ENCODE measurements around the gene MED12L.

The MED12L gene

GRCh38 chr3:151109286-151109800 is 23.9 kb downstream of the MED12L start:
- CTCF ChIA-PET: no interaction called here
- TF ChIP-seq CTCF (IDR thresholded peaks at IDR 0.05; ENCODE audit: insufficient read depth, low read length, missing control alignments): no peak
- no peak for DNase-seq (ENCODE audit: low read depth, low spot score)
- POLR2A ChIA-PET: no interaction called here
- H3K4me3 ChIP-seq (ENCODE audit: low read depth, low read length): no peak overlapping the region

- POLR2A ChIA-PET: no interaction called here
- H3K4me3 ChIP-seq (ENCODE audit: low read depth, low read length): no peak overlapping the region
- no peak for TF ChIP-seq CTCF (IDR thresholded peaks at IDR 0.05; ENCODE audit: insufficient read depth, low read length, missing control alignments)
- DNase-seq (ENCODE audit: low read depth, low spot score): no peak
- CTCF ChIA-PET: no interaction called here
Measured at GRCh38 chr3:151112731-151113130, 27.3 kb downstream of the MED12L start.

GRCh38 chr3:151113343-151113742 is 27.9 kb downstream of the MED12L start:
- CTCF ChIA-PET: interaction anchor here (1.2 kb wide), 1 partner anchor 33 kb away, joined by 3 read pairs; no protein-coding TSS in a partner anchor
- no peak for DNase-seq (ENCODE audit: low read depth, low spot score)
- TF ChIP-seq CTCF (IDR thresholded peaks at IDR 0.05; ENCODE audit: insufficient read depth, low read length, missing control alignments): no peak
- POLR2A ChIA-PET: no interaction called here
- H3K4me3 ChIP-seq (ENCODE audit: low read depth, low read length): no peak overlapping the region

- DNase-seq (ENCODE audit: low read depth, low spot score): no peak
- H3K4me3 ChIP-seq (ENCODE audit: low read depth, low read length): no peak overlapping the region
- TF ChIP-seq CTCF (IDR thresholded peaks at IDR 0.05; ENCODE audit: insufficient read depth, low read length, missing control alignments): no peak
- POLR2A ChIA-PET: no interaction called here
- CTCF ChIA-PET: interaction anchor here (1.4 kb wide), 1 partner anchor 108 kb away, joined by 4 read pairs; no protein-coding TSS in a partner anchor
Measured at GRCh38 chr3:151117047-151117446, 31.6 kb downstream of the MED12L start.

- H3K4me3 ChIP-seq (ENCODE audit: low read depth, low read length): no peak overlapping the region
- ChIA-PET POLR2A (no interaction called here), CTCF (no interaction called here)
- no peak for TF ChIP-seq CTCF (IDR thresholded peaks at IDR 0.05; ENCODE audit: insufficient read depth, low read length, missing control alignments)
- no peak for DNase-seq (ENCODE audit: low read depth, low spot score)
Measured at GRCh38 chr3:151119188-151119587, 33.7 kb downstream of the MED12L start.

- DNase-seq (ENCODE audit: low read depth, low spot score): no peak
- ChIA-PET CTCF (interaction anchor here (1.1 kb wide), 1 partner anchor 34 kb away, joined by 3 read pairs; no protein-coding TSS in a partner anchor), POLR2A (no interaction called here)
- TF ChIP-seq CTCF (IDR thresholded peaks at IDR 0.05; ENCODE audit: insufficient read depth, low read length, missing control alignments): no peak
- H3K4me3 ChIP-seq (ENCODE audit: low read depth, low read length): no peak overlapping the region
Measured at GRCh38 chr3:151120409-151120808, 34.9 kb downstream of the MED12L start.

All from AG04449 (cell line).